Panc1 (cell line): ENCODE results near the gene CYP2S1. TPM values are rescaled to one million over a fixed set of nuclear protein-coding genes. Genes with fewer than 3 reads are reported as not detected.

Experiments
- ATAC-seq: fragments of 200-7000 bp; cut with Tn5 transposase; 2 replicates; pipeline ENCODE4 v1.9.1; 2020; ENCODE audit warnings: mild to moderate bottlenecking, moderate library complexity
- BruUV-seq: library from RNA; stranded (reverse); fragments of 400-500 nt; replicated peaks from 2 replicates; lab custom pipeline; 2021; lab: Mats Ljungman, UMichigan
- CTCF ChIA-PET: fragments of 300-600 bp; sonication (Branson Sonifier 250); formaldehyde crosslinking; loops from one replicate; lab custom pipeline; 2022; ENCODE audit warnings: antibody characterized with exemption; lab: Charles Lee
- POLR2A ChIA-PET: fragments of 300-600 bp; sonication (Branson Sonifier 250); formaldehyde crosslinking; loops from one replicate; lab custom pipeline; 2022; ENCODE audit warnings: antibody characterized with exemption; lab: Charles Lee
- DNase-seq: peaks from one replicate; pipeline ENCODE4 v3.0.0-alpha.2; 2010; ENCODE audit warnings: low read depth, low spot score
- H3K27ac ChIP-seq: 2 replicates; pipeline ENCODE4 v1.5.1; 2011; ENCODE audit warnings: mild to moderate bottlenecking, low read length, inconsistent platforms
- H3K27me3 ChIP-seq: fragments of 200-500 bp; sonication (Bioruptor generic); 2 replicates; pipeline ENCODE4 v1.6.0; 2014; ENCODE audit warnings: low read length, inconsistent platforms; ENCODE audit not compliant: control insufficient read depth, insufficient read depth
- H3K36me3 ChIP-seq: fragments of 200-500 bp; sonication (Bioruptor generic); 2 replicates; pipeline ENCODE4 v1.5.1; 2014; ENCODE audit warnings: inconsistent platforms, mild to moderate bottlenecking, low read length, moderate library complexity; ENCODE audit not compliant: control insufficient read depth, insufficient read depth
- H3K4me1 ChIP-seq: 2 replicates; pipeline ENCODE4 v1.5.1; 2011; ENCODE audit warnings: inconsistent platforms, mild to moderate bottlenecking, low read length, moderate library complexity; ENCODE audit not compliant: control insufficient read depth, insufficient read depth
- H3K4me3 ChIP-seq, 2 experiments: 2 replicates each; pipeline ENCODE4 v1.5.1; 2011 to 2012; ENCODE audit warnings: low read depth in 2 of 2, low read length in 2 of 2, mild to moderate bottlenecking in 2 of 2, inconsistent platforms in 1 of 2, moderate library complexity in 1 of 2
- H3K9me3 ChIP-seq: fragments of 200-500 bp; sonication (Bioruptor generic); 2 replicates; pipeline ENCODE4 v1.5.1; 2014; ENCODE audit warnings: low read depth, mild to moderate bottlenecking, inconsistent platforms, low read length, moderate library complexity; ENCODE audit not compliant: control insufficient read depth, insufficient read depth
- POLR2AphosphoS5 ChIP-seq: IDR thresholded peaks from 2 replicates; pipeline ENCODE4 v1.6.1; 2012; ENCODE audit warnings: mild to moderate bottlenecking, low read depth, low read length, moderate library complexity
- SIN3A ChIP-seq: IDR thresholded peaks from 2 replicates; pipeline ENCODE4 v1.6.1; 2012; ENCODE audit warnings: low read depth, mild to moderate bottlenecking, low read length, moderate library complexity, borderline replicate concordance; ENCODE audit not compliant: insufficient read depth
- TCF7L2 ChIP-seq: IDR thresholded peaks from 2 replicates; pipeline ENCODE4 v1.6.1; 2011; ENCODE audit warnings: mild to moderate bottlenecking, low read depth, low read length, inconsistent platforms
- in situ Hi-C: cut with HindIII; loops from 2 replicates; pipeline ENCODE4 v1.10.0; 2016; ENCODE audit warnings: low sequenced_read_pairs, low pct_unique_long_range_greater_than_20kb
- intact Hi-C: fragments of 100-400 bp; cut with micrococcal nuclease; formaldehyde crosslinking; loops from one replicate; pipeline ENCODE4 v1.10.0; 2022; ENCODE audit not compliant: unreplicated experiment
- total RNA-seq: library from RNA; stranded (reverse); gene quantifications from one replicate; pipeline ENCODE4 v1.2.1, GENCODE V29; 2021; ENCODE audit not compliant: unreplicated experiment
- TF ChIP-seq, protein P1 (sequence below), 2 experiments: IDR thresholded peaks; 2 replicates each; pipeline ENCODE4 v1.6.1; 2011 to 2012; ENCODE audit warnings: low read depth in 2 of 2, control low read depth in 1 of 2, low read length in 1 of 2, mild to moderate bottlenecking in 1 of 2, moderate library complexity in 1 of 2; ENCODE audit not compliant: insufficient read depth in 1 of 2
- TF ChIP-seq, protein P2 (sequence below): fragments of 450-650 bp; IDR thresholded peaks from 2 replicates; pipeline ENCODE4 v1.5.1; 2017; ENCODE audit warnings: mild to moderate bottlenecking

The CYP2S1 gene
- total RNA-seq, 1 experiment from 2014 or later = 8.5 TPM

DNA sequence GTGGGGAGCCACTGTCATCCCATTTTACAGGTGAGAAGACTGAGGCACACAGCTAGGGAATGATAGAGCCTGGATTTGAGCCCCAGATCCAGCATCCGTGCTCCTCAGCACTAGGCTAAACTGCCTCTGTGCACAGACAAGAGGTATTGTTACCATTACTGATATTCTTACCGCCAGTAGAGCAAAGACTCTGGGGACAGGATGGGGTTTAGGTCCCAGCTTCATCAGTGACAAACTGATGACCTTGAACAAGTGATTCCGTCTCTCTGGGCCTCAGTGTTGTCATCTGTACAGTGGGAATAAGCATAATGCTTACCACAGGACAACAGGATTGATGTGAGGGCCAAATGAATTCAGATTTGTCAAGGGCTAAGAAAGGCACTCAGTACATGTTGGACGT, 42.5 kb downstream of the CYP2S1 start:
- CTCF ChIA-PET = no interaction called here
- POLR2A ChIA-PET = no interaction called here
- H3K36me3 ChIP-seq = peaks cover 2% of the 10 kb centered on the region; the same call in 1 of the 2 replicates
- no peaks in the 10 kb centered on the region for H3K4me1 ChIP-seq
- DNase-seq (no peak), ATAC-seq (no peak)
- BruUV-seq = no TSS peak
- no peak overlapping the region for H3K27ac ChIP-seq
- no peak overlapping the region for H3K4me3 ChIP-seq
- TF ChIP-seq, protein P1, sequence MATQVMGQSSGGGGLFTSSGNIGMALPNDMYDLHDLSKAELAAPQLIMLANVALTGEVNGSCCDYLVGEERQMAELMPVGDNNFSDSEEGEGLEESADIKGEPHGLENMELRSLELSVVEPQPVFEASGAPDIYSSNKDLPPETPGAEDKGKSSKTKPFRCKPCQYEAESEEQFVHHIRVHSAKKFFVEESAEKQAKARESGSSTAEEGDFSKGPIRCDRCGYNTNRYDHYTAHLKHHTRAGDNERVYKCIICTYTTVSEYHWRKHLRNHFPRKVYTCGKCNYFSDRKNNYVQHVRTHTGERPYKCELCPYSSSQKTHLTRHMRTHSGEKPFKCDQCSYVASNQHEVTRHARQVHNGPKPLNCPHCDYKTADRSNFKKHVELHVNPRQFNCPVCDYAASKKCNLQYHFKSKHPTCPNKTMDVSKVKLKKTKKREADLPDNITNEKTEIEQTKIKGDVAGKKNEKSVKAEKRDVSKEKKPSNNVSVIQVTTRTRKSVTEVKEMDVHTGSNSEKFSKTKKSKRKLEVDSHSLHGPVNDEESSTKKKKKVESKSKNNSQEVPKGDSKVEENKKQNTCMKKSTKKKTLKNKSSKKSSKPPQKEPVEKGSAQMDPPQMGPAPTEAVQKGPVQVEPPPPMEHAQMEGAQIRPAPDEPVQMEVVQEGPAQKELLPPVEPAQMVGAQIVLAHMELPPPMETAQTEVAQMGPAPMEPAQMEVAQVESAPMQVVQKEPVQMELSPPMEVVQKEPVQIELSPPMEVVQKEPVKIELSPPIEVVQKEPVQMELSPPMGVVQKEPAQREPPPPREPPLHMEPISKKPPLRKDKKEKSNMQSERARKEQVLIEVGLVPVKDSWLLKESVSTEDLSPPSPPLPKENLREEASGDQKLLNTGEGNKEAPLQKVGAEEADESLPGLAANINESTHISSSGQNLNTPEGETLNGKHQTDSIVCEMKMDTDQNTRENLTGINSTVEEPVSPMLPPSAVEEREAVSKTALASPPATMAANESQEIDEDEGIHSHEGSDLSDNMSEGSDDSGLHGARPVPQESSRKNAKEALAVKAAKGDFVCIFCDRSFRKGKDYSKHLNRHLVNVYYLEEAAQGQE (IDR thresholded peaks at IDR 0.05; ENCODE audit: insufficient read depth in 1 of 2, low read depth in 2 of 2, low read length in 1 of 2) = no peak
- no peak for TF ChIP-seq POLR2AphosphoS5
- TF ChIP-seq, protein P2, sequence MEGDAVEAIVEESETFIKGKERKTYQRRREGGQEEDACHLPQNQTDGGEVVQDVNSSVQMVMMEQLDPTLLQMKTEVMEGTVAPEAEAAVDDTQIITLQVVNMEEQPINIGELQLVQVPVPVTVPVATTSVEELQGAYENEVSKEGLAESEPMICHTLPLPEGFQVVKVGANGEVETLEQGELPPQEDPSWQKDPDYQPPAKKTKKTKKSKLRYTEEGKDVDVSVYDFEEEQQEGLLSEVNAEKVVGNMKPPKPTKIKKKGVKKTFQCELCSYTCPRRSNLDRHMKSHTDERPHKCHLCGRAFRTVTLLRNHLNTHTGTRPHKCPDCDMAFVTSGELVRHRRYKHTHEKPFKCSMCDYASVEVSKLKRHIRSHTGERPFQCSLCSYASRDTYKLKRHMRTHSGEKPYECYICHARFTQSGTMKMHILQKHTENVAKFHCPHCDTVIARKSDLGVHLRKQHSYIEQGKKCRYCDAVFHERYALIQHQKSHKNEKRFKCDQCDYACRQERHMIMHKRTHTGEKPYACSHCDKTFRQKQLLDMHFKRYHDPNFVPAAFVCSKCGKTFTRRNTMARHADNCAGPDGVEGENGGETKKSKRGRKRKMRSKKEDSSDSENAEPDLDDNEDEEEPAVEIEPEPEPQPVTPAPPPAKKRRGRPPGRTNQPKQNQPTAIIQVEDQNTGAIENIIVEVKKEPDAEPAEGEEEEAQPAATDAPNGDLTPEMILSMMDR = no peak
- TF ChIP-seq SIN3A = no peak
- TF ChIP-seq TCF7L2 = no peak
- in situ Hi-C loops = no loop called here
- no peaks in the 10 kb centered on the region for H3K9me3 ChIP-seq
- intact Hi-C loops = no loop called here
- no peaks in the 10 kb centered on the region for H3K27me3 ChIP-seq

DNA sequence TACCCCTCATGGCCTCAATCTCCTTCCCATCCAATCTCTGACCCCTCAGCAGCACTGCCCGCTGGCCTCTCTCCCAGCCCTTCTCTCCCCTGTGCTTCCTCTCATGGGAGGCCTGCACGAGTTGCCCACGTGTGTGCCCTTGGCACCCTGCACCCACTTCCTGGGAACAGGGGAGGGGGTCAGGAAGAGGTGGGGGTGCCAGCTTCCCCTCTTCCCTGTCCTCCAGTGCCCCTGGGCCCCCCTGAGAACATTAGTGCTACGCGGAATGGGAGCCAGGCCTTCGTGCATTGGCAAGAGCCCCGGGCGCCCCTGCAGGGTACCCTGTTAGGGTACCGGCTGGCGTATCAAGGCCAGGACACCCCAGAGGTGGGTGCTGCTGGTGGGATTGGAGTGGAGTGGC, 45.2 kb downstream of the CYP2S1 start:
- H3K27me3 ChIP-seq = no peaks in the 10 kb centered on the region
- POLR2A ChIA-PET = no interaction called here
- CTCF ChIA-PET = no interaction called here
- DNase-seq = no peak
- no peaks in the 10 kb centered on the region for H3K4me1 ChIP-seq
- intact Hi-C loops = no loop called here
- no peaks in the 10 kb centered on the region for H3K9me3 ChIP-seq
- no peak overlapping the region for H3K4me3 ChIP-seq
- BruUV-seq = no TSS peak
- TF ChIP-seq, protein P2 = no peak
- TF ChIP-seq, protein P1 (IDR thresholded peaks at IDR 0.05; ENCODE audit: insufficient read depth in 1 of 2, low read depth in 2 of 2, low read length in 1 of 2) = no peak
- TF ChIP-seq SIN3A (no peak), POLR2AphosphoS5 (no peak), TCF7L2 (no peak)
- peaks cover 2% of the 10 kb centered on the region; the same call in 1 of the 2 replicates for H3K36me3 ChIP-seq
- ATAC-seq = no peak
- H3K27ac ChIP-seq = no peak overlapping the region
- in situ Hi-C loops = no loop called here
